COLO668 (cell line): ENCODE data around the gene PRKAR2A.
A peak's percentile ranks its signal among the peaks of the same experiment; 100 is the strongest.
"Not testable (repeated sequence)": the region's sequence is repeated elsewhere in the genome, so short reads cannot be mapped to it uniquely, and the experiment has no call there.

ENCODE experiments used
- DNase-seq: peaks from one replicate; lab custom pipeline; 2025; ENCODE audit not compliant: unreplicated experiment; lab: John Stamatoyannopoulos, UW

The PRKAR2A gene

GRCh38 chr3:48734541-48734940 lies 113.1 kb downstream of the PRKAR2A start:
- DNase-seq = not testable (repeated sequence)

- DNase-seq = not testable (repeated sequence)
Observed at GRCh38 chr3:48733752-48734518, 113.7 kb downstream of the PRKAR2A start.

GRCh38 chr3:48727511-48727910 lies 120.2 kb downstream of the PRKAR2A start:
- no peak for DNase-seq

GRCh38 chr3:48725185-48725855 lies 122.4 kb downstream of the PRKAR2A start:
- not testable (repeated sequence) for DNase-seq

- no peak for DNase-seq
Observed at GRCh38 chr3:48723725-48724124, 123.9 kb downstream of the PRKAR2A start.

DNA sequence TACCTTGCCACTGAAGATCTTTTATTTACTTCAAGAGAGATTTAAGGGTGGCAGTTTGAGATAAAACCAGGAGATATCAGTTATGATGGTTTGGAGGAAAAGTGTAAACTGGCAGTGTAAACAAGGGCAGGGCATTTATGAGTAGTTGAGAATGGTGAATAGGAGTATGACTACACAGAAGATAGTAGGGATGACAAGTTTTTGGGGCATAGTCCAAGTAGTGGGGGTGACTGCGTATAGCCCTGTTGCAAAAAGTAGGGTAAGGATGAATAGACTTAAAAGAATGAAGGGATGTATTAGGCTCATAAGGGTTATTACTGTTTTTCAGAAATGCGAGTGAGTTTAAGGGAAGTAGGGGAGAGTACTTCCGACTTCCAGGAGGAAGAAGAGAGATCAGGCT lies 124.4 kb downstream of the PRKAR2A start:
- not testable (repeated sequence) for DNase-seq

DNA sequence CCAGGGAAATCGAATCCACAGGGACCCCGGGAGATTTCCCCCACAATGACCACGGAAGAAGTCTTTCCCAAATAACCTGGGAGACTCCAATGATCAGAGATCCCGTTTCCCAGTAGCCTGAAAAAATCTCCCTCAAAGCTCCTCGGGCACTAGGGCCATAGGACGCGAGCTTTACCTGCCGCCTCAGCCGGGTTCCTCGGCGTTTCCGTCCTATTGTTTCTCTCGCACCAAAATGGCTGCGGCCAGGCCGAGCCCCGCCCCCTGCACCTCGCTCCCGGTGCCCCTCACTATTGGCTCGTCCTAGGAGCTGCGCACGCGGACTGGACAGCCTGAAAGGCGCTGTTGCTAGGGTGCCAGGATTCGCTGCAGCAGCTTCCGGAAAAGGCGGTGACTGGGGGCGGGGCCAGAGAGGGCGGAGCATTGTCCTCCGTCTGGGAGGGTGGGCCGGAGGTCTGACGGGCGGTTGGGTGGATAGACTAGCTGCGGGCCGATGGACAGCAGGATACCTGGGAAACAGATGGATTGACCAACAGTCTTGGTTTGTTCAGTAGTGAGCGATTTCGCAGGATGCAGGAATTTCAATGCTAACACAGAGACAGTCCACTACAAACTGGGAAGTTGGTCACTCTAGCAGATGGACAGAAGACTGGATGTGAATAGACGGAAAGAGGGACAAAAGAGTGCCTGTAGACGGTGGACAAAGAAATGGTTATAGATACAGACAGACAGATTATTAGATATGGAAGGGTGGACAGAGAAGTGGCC lies 130.5 kb downstream of the PRKAR2A start, which contains the start of gene IP6K2:
Gene IP6K2 (minus strand): TSS at position 240 of the 765 bp plus-strand sequence. CDS start 21,930 bp downstream, outside the sequence.
- peak; percentile 96 for DNase-seq

DNA sequence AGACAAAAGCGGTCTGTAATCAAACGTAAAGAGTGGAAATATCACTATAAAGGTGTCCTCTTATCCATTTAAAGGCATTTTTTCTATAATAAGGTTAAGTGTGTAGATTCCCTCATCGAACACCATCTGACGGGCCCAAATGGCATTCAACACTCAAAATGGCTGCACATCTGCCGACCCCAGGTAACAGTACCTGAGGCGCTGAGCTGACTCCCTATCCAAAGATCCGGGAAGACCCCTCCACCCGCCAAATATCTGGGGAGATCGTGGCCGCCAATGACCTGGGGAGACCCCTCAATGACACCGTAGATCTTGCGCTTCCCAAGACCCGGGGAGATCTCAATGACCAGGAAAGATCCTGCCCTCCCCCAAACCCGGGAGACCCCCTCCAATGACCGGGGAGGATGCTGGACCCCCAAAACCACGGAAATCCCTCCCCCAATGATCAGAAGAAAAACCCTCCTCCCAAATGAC lies 131.1 kb downstream of the PRKAR2A start:
- peak; percentile 11 for DNase-seq

DNA sequence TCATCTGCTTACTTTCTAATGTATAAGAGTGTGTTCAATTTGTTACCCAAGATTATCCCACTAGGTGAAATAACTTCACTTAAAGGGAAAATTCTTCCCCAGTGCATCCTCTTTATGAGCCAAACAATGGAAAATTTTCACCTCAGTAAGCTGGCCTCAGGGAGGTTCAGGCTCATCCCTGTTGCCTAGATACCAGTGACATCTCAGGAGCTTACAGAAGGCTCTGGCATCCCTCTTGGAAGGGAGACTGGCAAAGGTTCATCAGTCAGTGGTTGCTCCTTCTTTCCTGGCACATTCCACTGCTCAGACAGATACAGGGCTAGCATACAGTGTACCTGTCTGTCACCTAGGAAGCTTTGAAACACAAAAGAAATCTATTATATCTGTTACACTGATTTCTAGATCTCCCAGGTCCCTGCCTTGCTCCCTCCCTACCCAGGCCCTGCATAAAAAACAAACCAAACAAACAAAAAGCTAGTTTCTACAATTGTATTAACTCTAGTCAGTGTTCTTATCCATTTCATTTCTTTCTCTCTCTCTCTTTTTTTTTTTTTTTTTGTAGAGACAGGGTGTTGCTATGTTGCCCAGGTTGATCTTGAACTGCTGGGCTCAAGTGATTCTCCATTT lies 132.4 kb downstream of the PRKAR2A start:
- DNase-seq = peak; percentile 2

- no peak for DNase-seq
Observed at GRCh38 chr3:48711727-48712126, 135.9 kb downstream of the PRKAR2A start.

GRCh38 chr3:48709051-48709461 lies 138.6 kb downstream of the PRKAR2A start:
- no peak for DNase-seq

DNA sequence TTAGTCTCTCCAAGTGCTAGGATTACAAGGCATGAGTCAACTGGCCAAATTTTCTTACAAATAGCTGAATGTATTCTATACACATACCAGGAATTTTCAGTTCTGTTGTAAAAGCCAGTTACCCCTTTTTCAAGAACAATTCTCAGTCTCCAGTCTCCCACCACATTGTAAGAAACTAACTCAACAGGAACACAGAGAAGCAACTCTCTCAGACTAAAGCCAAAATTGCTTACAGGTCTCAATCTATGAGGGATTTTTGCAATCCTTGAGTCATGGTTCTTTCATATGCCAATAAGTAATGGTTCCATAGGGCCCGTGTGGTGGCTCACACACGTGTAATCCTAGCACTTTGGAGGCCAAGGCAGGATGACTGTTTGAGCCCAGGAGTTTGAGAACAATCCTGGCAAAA lies 139.2 kb downstream of the PRKAR2A start:
- no peak for DNase-seq

GRCh38 chr3:48707157-48707556 lies 140.5 kb downstream of the PRKAR2A start:
- DNase-seq = no peak

DNA sequence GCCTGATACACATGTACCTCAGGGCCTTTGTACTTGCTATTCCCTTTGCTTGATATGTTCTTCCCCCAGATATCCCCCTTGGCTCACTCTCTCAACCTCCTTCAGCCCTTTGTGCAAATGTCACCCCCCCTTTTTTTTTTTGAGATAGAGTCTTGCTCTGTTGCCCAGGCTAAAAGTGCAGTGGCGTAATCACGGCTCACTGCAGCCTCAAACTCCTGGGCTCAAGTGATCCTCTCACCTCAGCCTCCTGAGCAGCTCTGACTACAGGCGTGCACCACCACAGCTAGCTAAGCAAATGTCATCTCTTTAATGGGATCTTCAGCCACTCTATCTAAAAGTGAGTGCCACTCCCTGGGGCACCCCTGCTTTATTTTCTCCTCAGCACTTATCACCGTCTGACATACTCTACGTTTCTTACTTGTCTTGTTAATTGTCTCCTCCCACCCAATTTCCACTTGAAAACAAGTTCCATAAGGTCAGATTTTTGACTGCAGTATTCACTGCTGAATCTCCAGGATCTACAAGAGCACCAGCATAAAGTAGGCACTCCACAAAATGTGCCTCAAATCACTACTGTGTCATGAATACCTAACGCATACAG lies 145.3 kb downstream of the PRKAR2A start:
- DNase-seq = no peak

GRCh38 chr3:48700731-48701405 lies 146.8 kb downstream of the PRKAR2A start:
- no peak for DNase-seq

- no peak for DNase-seq
Observed at GRCh38 chr3:48698891-48699290, 148.8 kb downstream of the PRKAR2A start.

DNA sequence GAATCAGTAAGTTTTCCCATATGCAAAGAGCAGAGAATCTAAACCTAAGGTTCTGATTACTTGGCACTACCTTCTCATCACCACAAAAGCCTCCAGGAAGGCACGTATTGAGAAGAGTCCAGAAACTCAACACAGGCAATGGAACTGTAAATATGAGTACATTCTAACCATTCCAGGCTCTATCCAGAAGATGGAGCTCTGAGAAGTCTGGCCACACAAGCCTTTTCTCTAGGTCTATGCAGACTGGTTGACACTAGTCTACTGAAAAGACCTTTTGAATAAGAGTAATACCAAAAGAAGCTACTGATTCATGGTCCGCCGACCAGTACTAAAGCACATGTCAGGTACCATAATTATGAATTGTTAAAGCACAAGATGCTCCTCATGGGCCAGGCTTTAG lies 149.7 kb downstream of the PRKAR2A start:
- no peak for DNase-seq

- DNase-seq = no peak
Observed at GRCh38 chr3:48696601-48697000, 151.1 kb downstream of the PRKAR2A start.
